ENCODE results near the gene REEP1. TPM values are rescaled to one million over a fixed set of nuclear protein-coding genes. Genes with fewer than 3 reads are reported as not detected.
A peak's percentile ranks its signal among the peaks of the same experiment; 100 is the strongest.

The REEP1 gene
- total RNA-seq, 3 donors from 2014 or later: 3.8 to 50.3 (median 6.1) TPM

- H3K4me3 ChIP-seq: no peak overlapping the region
- H3K36me3 ChIP-seq (ENCODE audit: low read depth): no peaks in the 10 kb centered on the region
- no peak for TF ChIP-seq CTCF (IDR thresholded peaks at IDR 0.05)
- intact Hi-C loops (cut with DNase I, micrococcal nuclease): no loop called here
- H3K9me3 ChIP-seq: peaks cover 17% of the 10 kb centered on the region
- peaks cover 23% of the 10 kb centered on the region for H3K4me1 ChIP-seq (ENCODE audit: low read depth)
- DNase-seq (peak in 2 of 3 donors; percentile 57 to 59), ATAC-seq (peak; percentile 86)
Observed at GRCh38 chr2:86275384-86275799, 62.0 kb downstream of the REEP1 start.

- Histone ChIP-seq H3K4me3 (no peak overlapping the region), H3K36me3 (ENCODE audit: low read depth) (no peaks in the 10 kb centered on the region), H3K9me3 (peaks cover 19% of the 10 kb centered on the region), H3K4me1 (ENCODE audit: low read depth) (peaks cover 23% of the 10 kb centered on the region)
- TF ChIP-seq CTCF (IDR thresholded peaks at IDR 0.05): no peak
- ATAC-seq: peak; percentile 94
- intact Hi-C loops (cut with DNase I, micrococcal nuclease): no loop called here
- DNase-seq: peak; percentile 74 to 91 (median 85)
Observed at GRCh38 chr2:86274918-86275275, 62.5 kb downstream of the REEP1 start.

- H3K36me3 ChIP-seq (ENCODE audit: low read depth): no peaks in the 10 kb centered on the region
- DNase-seq (no peak), ATAC-seq (peak; percentile 21)
- H3K4me3 ChIP-seq: no peak overlapping the region
- peaks cover 23% of the 10 kb centered on the region for H3K4me1 ChIP-seq (ENCODE audit: low read depth)
- peaks cover 19% of the 10 kb centered on the region for H3K9me3 ChIP-seq
- intact Hi-C loops (cut with DNase I, micrococcal nuclease): no loop called here
- TF ChIP-seq CTCF (IDR thresholded peaks at IDR 0.05): no peak
Observed at GRCh38 chr2:86274265-86274917, 63.0 kb downstream of the REEP1 start.

- DNase-seq (no peak), ATAC-seq (no peak)
- TF ChIP-seq CTCF (IDR thresholded peaks at IDR 0.05): no peak
- H3K9me3 ChIP-seq: peaks cover 19% of the 10 kb centered on the region
- intact Hi-C loops (cut with DNase I, micrococcal nuclease): no loop called here
- H3K4me3 ChIP-seq: no peak overlapping the region
- peaks cover 23% of the 10 kb centered on the region for H3K4me1 ChIP-seq (ENCODE audit: low read depth)
- no peaks in the 10 kb centered on the region for H3K36me3 ChIP-seq (ENCODE audit: low read depth)
Observed at GRCh38 chr2:86272111-86272510, 65.3 kb downstream of the REEP1 start.

GRCh38 chr2:86271248-86271647, 66.2 kb downstream of the REEP1 start:
- ATAC-seq: no peak
- intact Hi-C loops (cut with DNase I, micrococcal nuclease): no loop called here
- DNase-seq: no peak
- TF ChIP-seq CTCF (IDR thresholded peaks at IDR 0.05): no peak
- Histone ChIP-seq H3K36me3 (ENCODE audit: low read depth) (no peaks in the 10 kb centered on the region), H3K4me1 (ENCODE audit: low read depth) (peaks cover 23% of the 10 kb centered on the region), H3K9me3 (peaks cover 19% of the 10 kb centered on the region), H3K4me3 (no peak overlapping the region)

- DNase-seq: no peak
- Histone ChIP-seq H3K4me1 (ENCODE audit: low read depth) (no peaks in the 10 kb centered on the region), H3K36me3 (ENCODE audit: low read depth) (no peaks in the 10 kb centered on the region), H3K4me3 (no peak overlapping the region), H3K9me3 (no peaks in the 10 kb centered on the region)
- ATAC-seq: no peak
- no peak for TF ChIP-seq CTCF (IDR thresholded peaks at IDR 0.05)
- intact Hi-C loops (cut with DNase I, micrococcal nuclease): no loop called here
Observed at GRCh38 chr2:86263956-86264355, 73.5 kb downstream of the REEP1 start.
